ENCODE measurements around the gene RET.

RET gene

GRCh38 chr10:43122096-43122495, 45.2 kb downstream of the RET start:
- no peak for DNase-seq

GRCh38 chr10:43122826-43123225, 46.0 kb downstream of the RET start:
- no peak for DNase-seq

- no peak for DNase-seq
These were observed 46.7 kb downstream of the RET start for GRCh38 chr10:43123361-43124093.

- no peak for DNase-seq
These were observed 47.2 kb downstream of the RET start for GRCh38 chr10:43124094-43124521.

- DNase-seq: no peak
These were observed 47.9 kb downstream of the RET start for GRCh38 chr10:43124574-43125273.

GRCh38 chr10:43125274-43125845, 48.5 kb downstream of the RET start:
- DNase-seq: no peak

- DNase-seq: no peak
These were observed 49.2 kb downstream of the RET start for GRCh38 chr10:43125881-43126731.

- DNase-seq: no peak
These were observed 50.0 kb downstream of the RET start for GRCh38 chr10:43126759-43127424.

- no peak for DNase-seq
These were observed 50.6 kb downstream of the RET start for GRCh38 chr10:43127442-43127841.

GRCh38 chr10:43128331-43128730, 51.5 kb downstream of the RET start:
- DNase-seq: no peak

GRCh38 chr10:43128958-43129706, 52.3 kb downstream of the RET start:
- DNase-seq: peak in 1 of 5 donors; percentile 86

- DNase-seq: no peak
These were observed 53.9 kb downstream of the RET start for GRCh38 chr10:43130770-43131171.

GRCh38 chr10:43131256-43131655, 54.4 kb downstream of the RET start:
- no peak for DNase-seq

GRCh38 chr10:43131906-43132305, 55.0 kb downstream of the RET start:
- no peak for DNase-seq

- no peak for DNase-seq
These were observed 56.3 kb downstream of the RET start for GRCh38 chr10:43132867-43133787.

GRCh38 chr10:43134126-43134905, 57.4 kb downstream of the RET start:
- no peak for DNase-seq

GRCh38 chr10:43135064-43135463, 58.2 kb downstream of the RET start:
- no peak for DNase-seq

GRCh38 chr10:43135656-43136055, 58.8 kb downstream of the RET start:
- DNase-seq: no peak

- DNase-seq: no peak
These were observed 59.6 kb downstream of the RET start for GRCh38 chr10:43136432-43136831.
